Mesenteric fat pad (tissue), 1 donor: Measurements from ENCODE around the gene ZDHHC11. TPM values are rescaled to one million over a fixed set of nuclear protein-coding genes. Genes with fewer than 3 reads are reported as not detected.
"Not testable (repeated sequence)": the region's sequence is repeated elsewhere in the genome, so short reads cannot be mapped to it uniquely, and the experiment has no call there.

Experiments
- DNase-seq: peaks from one replicate; pipeline ENCODE4 v3.0.0-alpha.2; 2020; ENCODE audit warnings: low spot score
- total RNA-seq: library from RNA; stranded (reverse); fragmentation: NEBNext Ultra II Directional; extraction: Animal tissue kit (Norgen Biotek cat#: 25700); gene quantifications from one replicate; pipeline ENCODE4 v1.2.1, GENCODE V29; 2021
- donor health status: DM: yes; HTN: yes; CAD: no.

Gene ZDHHC11
- total RNA-seq, 1 donor from 2014 or later = 11.0 TPM

- DNase-seq = peak; percentile 37
These were observed 4.8 kb downstream of the ZDHHC11 start for GRCh38 chr5:845676-846601.

DNA sequence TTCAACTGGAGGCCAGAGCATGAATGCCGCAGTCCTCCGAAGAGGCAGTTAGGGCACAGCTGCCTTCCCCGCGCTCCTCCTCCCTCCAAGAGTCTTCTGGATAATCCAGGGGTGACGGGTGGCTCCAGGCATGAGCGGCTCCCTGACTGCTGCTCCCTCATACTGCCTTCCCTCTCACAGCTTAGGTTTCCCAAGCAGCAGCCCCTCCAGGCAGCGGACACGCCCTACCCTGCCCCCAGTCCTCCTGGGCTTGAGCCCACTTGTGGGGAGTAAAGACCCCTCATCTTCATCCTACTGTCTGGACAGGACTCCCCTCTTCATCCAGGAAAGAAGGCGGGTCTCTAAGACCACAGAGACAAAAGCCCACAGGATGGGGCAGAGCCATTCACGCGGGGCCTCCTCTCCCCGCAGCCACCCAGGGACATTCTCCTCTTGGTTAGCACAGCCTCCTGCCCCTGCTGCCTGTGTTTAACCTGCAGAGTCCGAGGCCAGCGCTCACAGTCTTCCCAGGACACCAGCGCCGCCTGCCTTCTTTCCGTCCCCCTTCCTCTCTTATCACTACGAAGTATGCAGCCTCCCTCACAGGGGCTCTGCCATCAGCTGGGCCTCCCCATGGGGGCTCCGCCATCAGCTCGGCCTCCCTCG, 5.6 kb downstream of the ZDHHC11 start:
- peak; percentile 89 for DNase-seq

GRCh38 chr5:844426-844825, 6.4 kb downstream of the ZDHHC11 start:
- peak; percentile 92 for DNase-seq

- DNase-seq = peak; percentile 90
These were observed 6.9 kb downstream of the ZDHHC11 start for GRCh38 chr5:843926-844325.

DNA sequence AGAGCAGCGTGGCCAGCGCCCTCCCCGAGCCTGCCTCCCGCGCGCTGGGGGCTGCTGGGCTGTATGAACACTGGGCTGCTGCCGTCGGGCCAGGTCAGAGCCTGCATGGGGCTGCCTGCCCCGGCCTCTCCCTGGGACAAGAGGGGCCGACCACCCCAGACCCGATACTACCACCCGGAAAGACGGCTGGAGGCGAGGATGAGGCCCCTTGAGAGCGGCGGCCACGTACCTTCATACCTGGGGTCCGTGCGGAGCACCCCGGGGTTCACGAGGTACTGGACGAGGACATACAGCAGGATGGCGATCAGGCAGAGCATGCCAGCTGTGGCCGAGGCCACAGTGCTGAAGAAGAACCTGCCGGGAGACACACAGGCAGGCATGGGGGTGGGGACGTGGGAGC, 7.4 kb downstream of the ZDHHC11 start:
- DNase-seq = peak; percentile 89

- DNase-seq = peak; percentile 91
These were observed 8.2 kb downstream of the ZDHHC11 start for GRCh38 chr5:842402-843221.

DNA sequence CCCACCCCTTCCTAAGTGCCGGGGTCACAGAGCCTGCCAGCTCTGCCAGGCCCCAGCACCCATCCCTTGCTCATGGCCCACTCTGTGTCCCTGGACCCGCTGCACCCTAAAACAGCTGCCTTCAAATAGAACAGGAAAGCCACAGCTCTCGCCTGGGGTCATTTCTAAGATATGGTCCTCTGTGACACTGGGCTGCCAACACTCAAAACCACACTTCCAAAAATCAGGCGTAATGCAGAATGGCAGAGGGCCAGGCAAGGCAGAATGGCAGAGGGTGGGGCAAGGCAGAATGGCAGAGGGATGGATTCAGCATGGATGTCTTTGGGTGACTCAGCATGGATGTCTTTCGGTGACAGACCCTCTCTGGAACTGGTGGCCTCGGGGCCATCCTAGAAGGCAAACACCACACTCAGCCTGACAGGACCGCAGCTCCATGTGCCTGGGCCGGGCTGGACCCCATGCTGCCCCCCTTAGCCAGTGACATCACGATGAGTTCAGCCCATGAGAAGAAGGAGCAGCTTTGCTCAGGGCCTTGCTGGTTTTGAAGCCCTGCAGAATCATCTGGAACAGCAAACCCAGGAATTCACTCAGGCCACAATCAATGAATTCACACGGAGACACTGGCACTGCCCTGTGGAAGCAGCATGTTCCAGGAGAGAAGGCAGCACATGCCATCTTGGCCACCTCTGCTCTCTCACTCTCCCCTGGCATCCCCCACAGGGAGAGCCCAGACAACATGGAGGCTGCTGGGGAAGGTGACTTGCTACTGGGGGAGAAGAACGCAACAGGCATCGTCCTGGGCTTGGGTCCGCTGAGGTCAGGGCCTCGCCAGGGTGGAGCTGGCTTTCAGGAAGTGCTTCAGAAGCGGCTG, 9.0 kb downstream of the ZDHHC11 start:
- DNase-seq = peak; percentile 89

DNA sequence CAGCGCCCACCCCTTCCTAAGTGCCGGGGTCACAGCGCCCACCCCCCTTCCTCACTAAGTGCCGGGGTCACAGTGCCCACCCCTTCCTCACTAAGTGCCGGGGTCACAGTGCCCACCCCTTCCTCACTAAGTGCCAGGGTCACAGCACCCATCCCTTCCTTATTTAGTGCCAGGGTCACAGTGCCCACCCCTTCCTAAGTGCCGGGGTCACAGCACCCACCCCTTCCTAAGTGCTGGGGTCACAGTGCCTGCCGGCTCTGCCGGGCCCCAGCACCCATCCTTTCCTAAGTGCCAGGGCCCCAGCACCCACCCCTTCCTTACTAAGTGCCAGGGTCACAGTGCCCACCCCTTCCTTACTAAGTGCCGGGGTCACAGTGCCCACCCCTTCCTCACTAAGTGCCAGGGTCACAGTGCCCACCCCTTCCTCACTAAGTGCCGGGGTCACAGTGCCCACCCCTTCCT, 9.8 kb downstream of the ZDHHC11 start:
- peak; percentile 82 for DNase-seq

GRCh38 chr5:840118-840973, 10.4 kb downstream of the ZDHHC11 start:
- peak; percentile 91 for DNase-seq

- peak; percentile 86 for DNase-seq
These were observed 12.3 kb downstream of the ZDHHC11 start for GRCh38 chr5:838431-838851.

DNA sequence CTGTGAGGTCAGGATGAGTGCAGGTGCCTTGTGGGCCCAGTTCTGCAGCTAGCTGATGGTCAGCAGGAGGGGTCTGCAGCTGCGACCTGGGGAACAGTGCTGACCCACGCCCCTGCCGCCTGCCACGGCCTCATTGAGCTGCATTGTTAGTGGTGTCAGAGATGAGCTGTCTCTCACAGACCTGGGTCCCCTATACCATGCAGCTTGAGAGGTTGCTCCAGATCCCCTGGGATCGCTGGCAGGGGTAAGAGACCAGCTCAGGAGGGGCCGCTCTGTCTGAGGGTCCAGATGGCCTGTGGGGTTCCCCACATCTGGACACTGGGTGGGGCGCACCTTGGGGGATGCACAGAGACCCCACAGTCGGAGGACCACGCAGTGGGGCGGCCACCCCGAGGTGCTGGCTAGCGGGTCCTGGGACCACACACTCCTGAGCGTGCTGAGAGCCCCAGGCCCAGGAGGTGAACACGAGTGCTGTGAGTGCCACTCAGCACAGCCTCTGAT, 13.1 kb downstream of the ZDHHC11 start:
- DNase-seq = not testable (repeated sequence)

DNA sequence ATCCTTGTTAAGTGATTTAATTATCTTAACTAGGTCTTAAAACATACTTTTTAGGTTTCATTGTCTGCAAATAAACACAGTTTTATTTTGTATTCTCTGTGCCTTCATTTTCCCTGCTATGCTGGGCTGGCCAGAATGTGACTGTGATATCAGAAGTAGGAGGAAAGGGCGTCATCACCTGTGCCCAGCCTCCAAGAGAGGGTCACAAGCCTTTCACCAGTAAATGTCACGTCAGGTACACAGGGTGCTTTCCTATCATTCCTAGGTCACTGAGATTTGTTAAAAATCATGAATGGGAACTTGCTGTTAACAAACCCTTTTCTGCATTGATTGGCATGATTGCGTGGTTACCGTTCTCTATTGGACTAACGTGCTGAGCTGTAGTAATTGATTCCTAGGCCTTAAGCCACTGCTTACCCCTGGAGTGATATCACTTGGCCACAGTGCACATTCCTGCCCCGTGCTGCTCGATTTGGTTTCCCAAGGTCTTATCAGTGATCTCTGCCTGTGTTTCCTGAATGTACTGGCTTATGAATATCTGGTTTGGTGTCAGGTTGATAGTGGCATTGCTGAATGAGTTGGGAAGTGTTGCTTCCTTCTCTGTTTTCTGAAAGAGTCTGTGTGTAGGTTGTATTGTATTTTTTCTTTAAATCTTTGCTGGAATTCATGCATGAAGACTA, 14.7 kb downstream of the ZDHHC11 start:
- not testable (repeated sequence) for DNase-seq

DNA sequence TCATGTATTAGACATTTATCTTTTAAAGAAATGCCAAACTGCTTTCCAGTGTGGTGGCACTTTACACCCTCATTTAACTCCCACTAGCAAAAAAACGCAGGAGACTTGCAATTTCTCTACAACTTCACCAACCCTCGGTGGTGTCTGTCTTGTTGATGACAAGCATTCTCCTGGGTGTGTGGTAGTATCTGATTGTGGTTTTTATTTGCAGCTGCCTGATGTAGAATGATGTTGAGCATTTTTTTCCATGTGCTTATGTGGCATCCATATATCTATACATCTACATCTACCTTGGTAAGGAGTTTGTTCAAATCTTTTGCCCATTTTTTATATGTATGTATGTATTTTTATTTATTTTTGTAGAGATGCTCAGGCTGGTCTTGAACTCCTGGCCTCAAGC, 16.8 kb downstream of the ZDHHC11 start:
- not testable (repeated sequence) for DNase-seq

GRCh38 chr5:828194-828593, 22.6 kb downstream of the ZDHHC11 start:
- DNase-seq = not testable (repeated sequence)

GRCh38 chr5:825544-825943, 25.2 kb downstream of the ZDHHC11 start:
- DNase-seq = not testable (repeated sequence)

DNA sequence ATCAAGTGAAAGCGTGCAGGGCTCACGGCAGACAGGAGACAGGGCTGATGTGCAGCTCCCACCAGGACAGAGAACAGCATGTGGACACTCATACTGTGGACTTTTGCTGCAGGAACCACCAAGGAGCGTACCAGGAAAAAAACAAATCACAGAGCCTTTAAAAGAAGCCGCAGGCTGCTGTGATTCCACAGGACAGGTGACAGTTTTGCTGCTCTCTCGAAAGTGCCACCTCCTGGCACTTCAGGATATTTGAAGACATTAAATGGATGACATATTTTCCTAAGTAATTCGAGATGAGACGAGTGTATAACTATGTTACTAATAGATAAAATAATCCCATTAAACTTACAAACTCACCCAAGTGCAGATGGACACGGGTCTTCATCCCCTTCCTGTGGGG, 29.3 kb downstream of the ZDHHC11 start:
- no peak for DNase-seq

GRCh38 chr5:820245-820644, 30.5 kb downstream of the ZDHHC11 start:
- no peak for DNase-seq

DNA sequence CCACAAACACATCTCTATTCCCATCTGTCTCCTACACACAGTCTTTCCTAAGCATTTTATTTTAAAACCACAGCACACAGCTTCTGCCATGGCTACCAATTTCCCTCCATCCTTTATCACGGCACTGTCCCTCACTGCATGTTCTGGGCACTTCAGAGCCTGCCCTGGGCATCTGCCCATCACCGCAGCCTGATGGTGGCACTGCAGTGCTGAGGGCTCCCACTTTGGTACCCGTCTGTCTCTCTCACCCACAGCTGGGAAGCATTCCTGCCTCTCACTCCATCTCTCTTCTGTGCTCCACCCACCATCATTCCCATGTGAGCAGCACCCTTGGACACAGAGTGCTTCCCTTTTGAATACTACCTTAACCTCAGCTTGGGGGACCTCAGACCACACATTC, 31.7 kb downstream of the ZDHHC11 start:
- no peak for DNase-seq

DNA sequence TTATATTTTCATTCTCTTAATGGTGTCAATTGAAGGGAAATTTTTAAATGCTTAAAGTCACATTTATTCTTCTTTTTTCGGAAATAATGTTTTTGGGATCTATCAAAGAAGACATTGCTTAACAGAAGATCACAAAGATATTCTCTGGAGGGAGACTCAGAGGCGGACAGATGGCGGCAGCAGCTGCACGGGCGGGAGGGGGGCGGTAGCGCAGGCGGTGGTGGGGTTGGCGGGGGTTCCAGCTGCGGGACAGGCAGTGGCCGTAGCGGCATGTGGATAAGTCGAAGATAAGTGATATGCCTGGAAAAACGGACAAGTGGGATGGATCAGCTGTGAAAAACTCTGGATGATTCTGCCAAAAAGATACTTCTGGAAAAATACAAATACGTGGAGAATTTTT, 34.6 kb downstream of the ZDHHC11 start:
- DNase-seq = no peak
